ENCODE data around the gene NFKBIB.

- TF ChIP-seq, protein P1, sequence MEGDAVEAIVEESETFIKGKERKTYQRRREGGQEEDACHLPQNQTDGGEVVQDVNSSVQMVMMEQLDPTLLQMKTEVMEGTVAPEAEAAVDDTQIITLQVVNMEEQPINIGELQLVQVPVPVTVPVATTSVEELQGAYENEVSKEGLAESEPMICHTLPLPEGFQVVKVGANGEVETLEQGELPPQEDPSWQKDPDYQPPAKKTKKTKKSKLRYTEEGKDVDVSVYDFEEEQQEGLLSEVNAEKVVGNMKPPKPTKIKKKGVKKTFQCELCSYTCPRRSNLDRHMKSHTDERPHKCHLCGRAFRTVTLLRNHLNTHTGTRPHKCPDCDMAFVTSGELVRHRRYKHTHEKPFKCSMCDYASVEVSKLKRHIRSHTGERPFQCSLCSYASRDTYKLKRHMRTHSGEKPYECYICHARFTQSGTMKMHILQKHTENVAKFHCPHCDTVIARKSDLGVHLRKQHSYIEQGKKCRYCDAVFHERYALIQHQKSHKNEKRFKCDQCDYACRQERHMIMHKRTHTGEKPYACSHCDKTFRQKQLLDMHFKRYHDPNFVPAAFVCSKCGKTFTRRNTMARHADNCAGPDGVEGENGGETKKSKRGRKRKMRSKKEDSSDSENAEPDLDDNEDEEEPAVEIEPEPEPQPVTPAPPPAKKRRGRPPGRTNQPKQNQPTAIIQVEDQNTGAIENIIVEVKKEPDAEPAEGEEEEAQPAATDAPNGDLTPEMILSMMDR (IDR thresholded peaks at IDR 0.05; ENCODE audit: poor library complexity) = no peak
- TF ChIP-seq EZH2phosphoT487 (IDR thresholded peaks at IDR 0.05; ENCODE audit: low read depth, severe bottlenecking, unreplicated experiment) (no peak), EZH2 (IDR thresholded peaks at IDR 0.05; ENCODE audit: borderline replicate concordance) (no peak)
These were observed 47.3 kb upstream of the NFKBIB start for GRCh38 chr19:38852231-38853044.

All from hepatocyte (in vitro differentiated cells).